VCaP (cell line): ENCODE data around the gene TOP3B.

ENCODE experiments used
- H3K27ac ChIP-seq: fragments of 450-650 bp; 2 replicates; pipeline ENCODE4 v1.5.1; 2017
- CTCF ChIP-seq: fragments of 450-650 bp; conservative IDR thresholded peaks from 2 replicates; pipeline ENCODE4 v1.5.1; 2017; ENCODE audit warnings: mild to moderate bottlenecking, moderate library complexity

The TOP3B gene

GRCh38 chr22:21931056-21931455 is 51.5 kb downstream of the TOP3B start:
- H3K27ac ChIP-seq, result peak overlapping the region; percentile 4; the same call in 1 of the 2 replicates
- TF ChIP-seq CTCF, result no peak

GRCh38 chr22:21929253-21929652 is 53.3 kb downstream of the TOP3B start:
- TF ChIP-seq CTCF, result no peak
- peak overlapping the region; percentile 19; the same call in 1 of the 2 replicates for H3K27ac ChIP-seq

GRCh38 chr22:21928048-21928447 is 54.5 kb downstream of the TOP3B start:
- no peak overlapping the region for H3K27ac ChIP-seq
- no peak for TF ChIP-seq CTCF

- H3K27ac ChIP-seq, result no peak overlapping the region
- no peak for TF ChIP-seq CTCF
These were observed 55.3 kb downstream of the TOP3B start for GRCh38 chr22:21927174-21927823.

- TF ChIP-seq CTCF, result no peak
- no peak overlapping the region for H3K27ac ChIP-seq
These were observed 55.9 kb downstream of the TOP3B start for GRCh38 chr22:21926728-21927127.

GRCh38 chr22:21923163-21923561 is 59.4 kb downstream of the TOP3B start:
- no peak for TF ChIP-seq CTCF
- H3K27ac ChIP-seq, result no peak overlapping the region

GRCh38 chr22:21922370-21923162 is 60.0 kb downstream of the TOP3B start:
- TF ChIP-seq CTCF, result no peak
- H3K27ac ChIP-seq, result no peak overlapping the region
